K562 (cell line): ENCODE results near the gene PANK2. TPM values are rescaled to one million over a fixed set of nuclear protein-coding genes. Genes with fewer than 3 reads are reported as not detected.
A peak's percentile ranks its signal among the peaks of the same experiment; 100 is the strongest.

Experiments used
- ATAC-seq: fragments of 200-7000 bp; cut with Tn5 transposase; 3 replicates; pipeline ENCODE4 v1.9.1; 2020; ENCODE audit warnings: moderate library complexity
- BruUV-seq: library from RNA; stranded (reverse); fragments of 400-500 nt; replicated peaks from 2 replicates; lab custom pipeline; 2021; lab: Mats Ljungman, UMichigan
- CTCF ChIA-PET: fragments of 300-600 bp; formaldehyde crosslinking; extraction: SDS; loops from one replicate; lab custom pipeline; 2021; ENCODE audit warnings: low intra/inter-chr PET ratio; lab: Yijun Ruan, JAX
- POLR2A ChIA-PET: fragments of 300-600, 350-650 bp; sonication (Branson Sonifier 250); formaldehyde crosslinking; extraction: SDS; loops from one replicate; lab custom pipeline; 2021; ENCODE audit warnings: antibody characterized with exemption, inconsistent platforms; lab: Yijun Ruan, JAX
- DNase-seq, 4 experiments: peaks; one replicate each; pipeline versions ENCODE4 v3.0.0 to v3.0.0-alpha.2; 2011 to 2018; ENCODE audit warnings: low spot score in 3 of 4, mixed read lengths in 3 of 4; ENCODE audit errors: extremely low read depth in 1 of 4
- FAIRE-seq: peaks from 2 replicates; lab custom pipeline; 2011; peaks lifted over from hg19 to GRCh38; lab: Jason Lieb, UNC
- H2AFZ ChIP-seq: 2 replicates; pipeline ENCODE4 v1.6.0; 2011; ENCODE audit warnings: low read depth, low read length, control low read depth, inconsistent platforms
- H3K27ac ChIP-seq: fragments of 200-600 bp; 3 replicates; pipeline ENCODE4 v1.8.0; 2011; ENCODE audit warnings: low read depth, mild to moderate bottlenecking, control low read depth, inconsistent platforms, low read length, moderate library complexity, mixed read lengths; ENCODE audit errors: extremely low read depth
- H3K27me3 ChIP-seq, 2 experiments: fragments of 300-600 bp in 1 of 2; 2 replicates in 1 of 2; 3 replicates in 1 of 2; pipeline versions ENCODE4 v1.6.0 to v1.8.0; 2011; ENCODE audit warnings: inconsistent platforms in 2 of 2, low read length in 2 of 2, mild to moderate bottlenecking in 1 of 2, mixed read lengths in 1 of 2, moderate library complexity in 1 of 2; ENCODE audit not compliant: control insufficient read depth in 2 of 2, insufficient read depth in 2 of 2
- H3K36me3 ChIP-seq: fragments of 300-600 bp; 3 replicates; pipeline ENCODE4 v1.8.0; 2011; ENCODE audit warnings: mild to moderate bottlenecking, low read length, inconsistent platforms; ENCODE audit not compliant: control insufficient read depth, insufficient read depth
- H3K4me1 ChIP-seq, 2 experiments: fragments of 200-600 bp in 1 of 2; replicated peaks in 1 of 2; 2 replicates in 1 of 2; 3 replicates in 1 of 2; pipeline versions ENCODE4 v1.5.1 to v1.8.0; 2011; ENCODE audit warnings: inconsistent platforms in 2 of 2, low read length in 2 of 2, mild to moderate bottlenecking in 1 of 2, mixed read lengths in 1 of 2, moderate library complexity in 1 of 2; ENCODE audit not compliant: control insufficient read depth in 2 of 2, insufficient read depth in 2 of 2
- H3K4me2 ChIP-seq: 2 replicates; pipeline ENCODE4 v1.6.1; 2011; ENCODE audit warnings: low read length, control low read depth, inconsistent platforms, mixed read lengths; ENCODE audit not compliant: insufficient read depth
- H3K4me3 ChIP-seq: fragments of 200-600 bp; sonication (generic), shearing (Covaris generic); 2 replicates; pipeline ENCODE4 v1.5.1; 2016; ENCODE audit warnings: control low read depth, inconsistent platforms
- H3K79me2 ChIP-seq: fragments of 200-600 bp; 3 replicates; pipeline ENCODE4 v1.8.0; 2011; ENCODE audit warnings: low read length, inconsistent platforms; ENCODE audit not compliant: control insufficient read depth, insufficient read depth
- H3K9ac ChIP-seq, 2 experiments: 2 replicates each; pipeline versions ENCODE4 v1.6.0 to v1.6.1; 2011; ENCODE audit warnings: low read depth in 2 of 2, low read length in 2 of 2, control low read depth in 1 of 2, inconsistent platforms in 1 of 2, mild to moderate bottlenecking in 1 of 2, mixed read lengths in 1 of 2; ENCODE audit not compliant: insufficient read depth in 1 of 2
- H3K9me1 ChIP-seq: one replicate; pipeline ENCODE4 v1.6.0; 2011; ENCODE audit warnings: inconsistent platforms, mild to moderate bottlenecking, low read length, moderate library complexity; ENCODE audit not compliant: control insufficient read depth, insufficient read depth
- H3K9me3 ChIP-seq: replicated peaks from 2 replicates; pipeline ENCODE4 v1.5.1; 2011; ENCODE audit warnings: low read depth, low read length, inconsistent platforms; ENCODE audit not compliant: control insufficient read depth, insufficient read depth
- H4K20me1 ChIP-seq: replicated peaks from 2 replicates; pipeline ENCODE4 v1.6.1; 2011; ENCODE audit warnings: low read length, inconsistent platforms, mixed read lengths; ENCODE audit not compliant: control insufficient read depth, insufficient read depth
- CCNT2 ChIP-seq: IDR thresholded peaks from 2 replicates; pipeline ENCODE4 v1.6.1; 2011; ENCODE audit warnings: borderline replicate concordance, low read depth, mild to moderate bottlenecking, moderate library complexity, mixed read lengths, low read length; ENCODE audit not compliant: insufficient read length; ENCODE audit errors: extremely low read depth
- CTCF ChIP-seq, 3 experiments: IDR thresholded peaks in 2 of 3; conservative IDR thresholded peaks in 1 of 3; 2 replicates each; pipeline ENCODE4 v1.5.1; 2011 to 2012; ENCODE audit warnings: low read length in 3 of 3, mild to moderate bottlenecking in 3 of 3, control low read depth in 2 of 3, improper control_type of control experiment in 1 of 3, inconsistent platforms in 1 of 3, low read depth in 1 of 3, mixed read lengths in 1 of 3, moderate library complexity in 1 of 3; ENCODE audit not compliant: insufficient read depth in 2 of 3
- MYC ChIP-seq, 2 experiments: fragments of 250-450 bp in 1 of 2; sonication (Bioruptor Pico) in 1 of 2; IDR thresholded peaks; 2 replicates each; pipeline versions ENCODE4 v1.5.1 to v1.6.1; 2012 to 2021; ENCODE audit warnings: low read depth in 2 of 2, borderline replicate concordance in 1 of 2, improper control_type of control experiment in 1 of 2, low read length in 1 of 2, mild to moderate bottlenecking in 1 of 2, moderate library complexity in 1 of 2
- NFIX ChIP-seq: fragments of 250-450 bp; sonication (Bioruptor Pico); IDR thresholded peaks from 2 replicates; pipeline ENCODE4 v1.4.0; 2020; ENCODE audit warnings: low read depth, mild to moderate bottlenecking, moderate library complexity
- NUFIP1 ChIP-seq: fragments of 450-650 bp; IDR thresholded peaks from 2 replicates; pipeline ENCODE4 v1.6.1; 2018; ENCODE audit not compliant: partially characterized antibody
- PRDM10 ChIP-seq: fragments of 450-650 bp; IDR thresholded peaks from 2 replicates; pipeline ENCODE4 v1.6.1; 2018; ENCODE audit not compliant: partially characterized antibody
- PRPF4 ChIP-seq: fragments of 200-400 bp; formaldehyde crosslinking; IDR thresholded peaks from one replicate; pipeline ENCODE4 v1.6.1; 2017; ENCODE audit warnings: low read length, low read depth, mild to moderate bottlenecking; ENCODE audit not compliant: insufficient read depth, poor library complexity, severe bottlenecking
- PURB ChIP-seq: sonication (generic); formaldehyde crosslinking; IDR thresholded peaks from 2 replicates; pipeline ENCODE4 v1.9.0; 2021; ENCODE audit warnings: low read depth, mild to moderate bottlenecking, missing genetic modification reagents
- RBM22 ChIP-seq: fragments of 200-400 bp; formaldehyde crosslinking; IDR thresholded peaks from 2 replicates; pipeline ENCODE4 v1.6.1; 2018; ENCODE audit warnings: low read length, low read depth; ENCODE audit not compliant: poor library complexity, severe bottlenecking
- TRIM28 ChIP-seq: fragments of 450-650 bp; IDR thresholded peaks from 2 replicates; pipeline ENCODE4 v1.6.1; 2017
- ZNF282 ChIP-seq: sonication (generic); formaldehyde crosslinking; IDR thresholded peaks from 2 replicates; pipeline ENCODE4 v1.8.1; 2023; ENCODE audit warnings: missing genetic modification reagents
- WGBS: fragments of 100-300 bp; shearing (Covaris generic); methylation state at CpG from one replicate; pipeline ENCODE4 v1.1.6; 2016; ENCODE audit warnings: low coverage, mixed read lengths; ENCODE audit not compliant: insufficient coverage; ENCODE audit errors: missing lambda C conversion rate; 5-methylcytosine and 5-hydroxymethylcytosine counted together
- in situ Hi-C: fragments of 300-500 bp; cut with MboI; formaldehyde crosslinking; loops from 4 replicates; pipeline ENCODE4 v1.15.0; 2018; ENCODE audit warnings: inconsistent platforms, mixed read lengths
- intact Hi-C: fragments of 100-400 bp; cut with micrococcal nuclease; formaldehyde crosslinking; loops from 2 replicates; pipeline ENCODE4 v1.14.2; 2022
- polyA plus RNA-seq, 8 experiments: library from polyadenylated mRNA; depleted of rRNA in 4 of 8; stranded (reverse) in 5 of 8; unstranded in 3 of 8; fragments of >200 nt; fragmentation: Nextera tagmentation in 2 of 8; fragmentation: Illumina TruSeq in 1 of 8; extraction: Ambion mirVana in 2 of 8; extraction: Trizol in 1 of 8; gene quantifications; 2 replicates each; pipeline versions ENCODE4 v1.2.1 to v1.2.3, GENCODE V29; 2011 to 2014; ENCODE audit warnings: inconsistent platforms in 1 of 8, missing spikeins in 1 of 8
- total RNA-seq, 7 experiments: library from RNA; depleted of rRNA in 6 of 7; stranded (reverse); fragments of >200 nt in 6 of 7; fragmentation: Illumina TruSeq in 2 of 7; extraction: Trizol in 2 of 7; gene quantifications; 2 replicates each; pipeline versions ENCODE4 v1.2.1 to v1.2.3, GENCODE V29; 2011 to 2021; ENCODE audit warnings: low replicate concordance in 1 of 7

PANK2 gene
- total and polyA plus RNA-seq, 9 of the 15 experiments (the other 6 are each of a cell fraction or from before 2014, with no cell fraction given): 14.9 to 43.5 (median 31.4) TPM

- TF ChIP-seq CTCF (IDR thresholded peaks at IDR 0.05 in 2 of 3, conservative IDR thresholded peaks at IDR 0.05 in 1 of 3; ENCODE audit: insufficient read depth in 2 of 3, low read depth in 1 of 3, low read length in 3 of 3): no peak
- no peak for TF ChIP-seq RBM22
- TF ChIP-seq TRIM28: no peak
These were observed 34.7 kb upstream of the PANK2 start (continued) for GRCh38 chr20:3854462-3854871.

- BruUV-seq: no TSS peak
- Histone ChIP-seq H3K4me1 (no peaks in the 10 kb centered on the region; a peak in 1 of 5 replicates), H3K27me3 (no peaks in the 10 kb centered on the region), H2AFZ (no peak overlapping the region), H3K9me3 (peaks cover 3% of the 10 kb centered on the region; the same call in 1 of the 2 replicates), H3K36me3 (peaks cover 50% of the 10 kb centered on the region), H4K20me1 (no peaks in the 10 kb centered on the region), H3K9ac (peak overlapping the region in 1 of 2 experiments; percentile 40; a peak in 1 of 4 replicates), H3K27ac (no peak overlapping the region), H3K9me1 (no peaks in the 10 kb centered on the region), H3K4me3 (no peak overlapping the region), H3K4me2 (no peak overlapping the region), H3K79me2 (peaks cover 4% of the 10 kb centered on the region; the same call in 1 of the 3 replicates)
- no peak for DNase-seq
- POLR2A ChIA-PET: no interaction called here
- no peak for FAIRE-seq
- TF ChIP-seq PURB (CRISPR knock-in tag) (no peak), PRPF4 (no peak), NFIX (no peak), NUFIP1 (no peak), PRDM10 (no peak), MYC (IDR thresholded peaks at IDR 0.05; ENCODE audit: low read depth, low read length) (no peak), MYC (CRISPR knock-in tag; IDR thresholded peaks at IDR 0.05; ENCODE audit: borderline replicate concordance, low read depth) (no peak), ZNF282 (no peak), CCNT2 (no peak)
- CTCF ChIA-PET: no interaction called here
- no peak for ATAC-seq
- 91% methylated on average over 10 of the region's 14 CpGs for WGBS
- in situ Hi-C loops: no loop called here
- intact Hi-C loops: no loop called here
These were observed 31.8 kb upstream of the PANK2 start for GRCh38 chr20:3857405-3857804.
